Measurements from ENCODE around the gene CPNE9. TPM values are rescaled to one million over a fixed set of nuclear protein-coding genes. Genes with fewer than 3 reads are reported as not detected.

The CPNE9 gene
- total RNA-seq, 1 experiment from 2014 or later, result 0.07 TPM

GRCh38 chr3:9749645-9750555 is 46.3 kb downstream of the CPNE9 start, which contains the start of gene OGG1:
Gene OGG1 (plus strand): TSS chr3:9749952. CDS start chr3:9750287, 335 bp downstream.
- Histone ChIP-seq H3K79me2 (ENCODE audit: low read length) (peaks cover 21% of the 10 kb centered on the region), H3K36me3 (ENCODE audit: low read depth, low read length) (peaks cover 24% of the 10 kb centered on the region), H3K27me3 (ENCODE audit: low read length) (no peaks in the 10 kb centered on the region), H3K4me1 (ENCODE audit: insufficient read depth, low read length) (peaks cover 28% of the 10 kb centered on the region), H4K20me1 (ENCODE audit: low read length) (no peaks in the 10 kb centered on the region), H3K9me3 (ENCODE audit: low read length) (no peaks in the 10 kb centered on the region), H3K4me2 (ENCODE audit: low read length) (peak within 1 kb of the TSS; percentile 94), H3K9me2 (replicated peaks; ENCODE audit: low read length) (no peaks in the 10 kb centered on the region), H3K4me3 (ENCODE audit: low read length) (peak within 1 kb of the TSS; percentile 83), H2AFZ (ENCODE audit: low read length) (peak within 1 kb of the TSS; percentile 91), H3K27ac (ENCODE audit: low read length) (peak within 1 kb of the TSS; percentile 46), H3F3A (ENCODE audit: low read length, unreplicated experiment) (peaks cover 4% of the 10 kb centered on the region), H3K9ac (ENCODE audit: low read length) (peak within 1 kb of the TSS; percentile 73)
- ChIA-PET POLR2A (ENCODE audit: unreplicated experiment) (interaction anchor here (0.6 to 1.0 kb wide), 4 partner anchors 43 to 790 kb away, joined by 3 to 7 read pairs (median 3); partner anchors contain the start of gene ARPC4), CTCF (interaction anchor here (0.5 to 0.6 kb wide), 3 partner anchors 134 to 1894 kb away, joined by 3 read pairs; partner anchors contain the start of gene VGLL4)
- TF ChIP-seq EZH2phosphoT487 (IDR thresholded peaks at IDR 0.05; ENCODE audit: borderline replicate concordance, low read length), result no peak
- peak; percentile 98 for DNase-seq
- ATAC-seq, result peak; percentile 91
- BruUV-seq (replicated peaks), result TSS peak; percentile 42
- intact Hi-C loops (cut with micrococcal nuclease), result loop anchor here (1.0 kb wide), 3 partner anchors 19 to 42 kb away; partner anchors contain the start of genes BRPF1 and TADA3

- H3F3A ChIP-seq (ENCODE audit: low read length, unreplicated experiment), result peaks cover 4% of the 10 kb centered on the region
- no peaks in the 10 kb centered on the region for H4K20me1 ChIP-seq (ENCODE audit: low read length)
- peak overlapping the region; percentile 83 for H3K4me3 ChIP-seq (ENCODE audit: low read length)
- no peaks in the 10 kb centered on the region for H3K27me3 ChIP-seq (ENCODE audit: low read length)
- TF ChIP-seq EZH2phosphoT487 (IDR thresholded peaks at IDR 0.05; ENCODE audit: borderline replicate concordance, low read length) (no peak), CTCF (conservative IDR thresholded peaks at IDR 0.05; ENCODE audit: low read depth, low read length) (no peak), EZH2 (IDR thresholded peaks at IDR 0.05; ENCODE audit: low read length, unreplicated experiment) (no peak)
- H3K79me2 ChIP-seq (ENCODE audit: low read length), result peaks cover 21% of the 10 kb centered on the region
- intact Hi-C loops (cut with micrococcal nuclease), result loop anchor here (1.0 kb wide), 1 partner anchor 42 kb away; the partner anchor contains the start of gene TADA3
- DNase-seq (peak; percentile 51), ATAC-seq (peak; percentile 25)
- H3K36me3 ChIP-seq (ENCODE audit: low read depth, low read length), result peaks cover 16% of the 10 kb centered on the region
- H3K4me1 ChIP-seq (ENCODE audit: insufficient read depth, low read length), result peaks cover 32% of the 10 kb centered on the region
- H3K4me2 ChIP-seq (ENCODE audit: low read length), result peak overlapping the region; percentile 94
- H3K9me2 ChIP-seq (replicated peaks; ENCODE audit: low read length), result no peaks in the 10 kb centered on the region
- H2AFZ ChIP-seq (ENCODE audit: low read length), result peak overlapping the region; percentile 91
- peak overlapping the region; percentile 46; the same call in 1 of the 2 replicates for H3K27ac ChIP-seq (ENCODE audit: low read length)
- ChIA-PET POLR2A (ENCODE audit: unreplicated experiment) (interaction anchor here (0.7 kb wide), 1 partner anchor 19 kb away, joined by 3 read pairs; the partner anchor contains the start of gene CAMK1), CTCF (no interaction called here)
- peak overlapping the region; percentile 73 for H3K9ac ChIP-seq (ENCODE audit: low read length)
- no TSS peak for BruUV-seq (replicated peaks)
- no peaks in the 10 kb centered on the region for H3K9me3 ChIP-seq (ENCODE audit: low read length)
Observed at GRCh38 chr3:9750556-9751411, 47.2 kb downstream of the CPNE9 start.

- H3K9ac ChIP-seq (ENCODE audit: low read length), result no peak overlapping the region
- H3K27ac ChIP-seq (ENCODE audit: low read length), result peak overlapping the region; percentile 20
- CTCF ChIA-PET, result no interaction called here
- no peaks in the 10 kb centered on the region for H3K9me3 ChIP-seq (ENCODE audit: low read length)
- H3F3A ChIP-seq (ENCODE audit: low read length, unreplicated experiment), result no peaks in the 10 kb centered on the region
- no TSS peak for BruUV-seq (replicated peaks)
- H4K20me1 ChIP-seq (ENCODE audit: low read length), result no peaks in the 10 kb centered on the region
- POLR2A ChIA-PET (ENCODE audit: unreplicated experiment), result no interaction called here
- peaks cover 18% of the 10 kb centered on the region for H3K4me1 ChIP-seq (ENCODE audit: insufficient read depth, low read length)
- no peak overlapping the region for H2AFZ ChIP-seq (ENCODE audit: low read length)
- no peak overlapping the region for H3K4me3 ChIP-seq (ENCODE audit: low read length)
- TF ChIP-seq EZH2 (IDR thresholded peaks at IDR 0.05; ENCODE audit: low read length, unreplicated experiment) (no peak), EZH2phosphoT487 (IDR thresholded peaks at IDR 0.05; ENCODE audit: borderline replicate concordance, low read length) (no peak)
- H3K27me3 ChIP-seq (ENCODE audit: low read length), result no peaks in the 10 kb centered on the region
- DNase-seq (peak; percentile 37), ATAC-seq (peak; percentile 25)
- H3K4me2 ChIP-seq (ENCODE audit: low read length), result peak overlapping the region; percentile 27; the same call in 1 of the 2 replicates
- intact Hi-C loops (cut with micrococcal nuclease), result loop anchor here (2.0 kb wide), 1 partner anchor 14 kb away; the partner anchor contains the start of gene CAMK1
- peaks cover 14% of the 10 kb centered on the region for H3K36me3 ChIP-seq (ENCODE audit: low read depth, low read length)
- no peaks in the 10 kb centered on the region for H3K9me2 ChIP-seq (replicated peaks; ENCODE audit: low read length)
- H3K79me2 ChIP-seq (ENCODE audit: low read length), result peaks cover 21% of the 10 kb centered on the region
Observed at GRCh38 chr3:9754678-9755077, 51.0 kb downstream of the CPNE9 start.
